Activated naive CD4-positive, alpha-beta T cell (primary cell): ENCODE results near the gene GPATCH4.
"Not testable (repeated sequence)": the region's sequence is repeated elsewhere in the genome, so short reads cannot be mapped to it uniquely, and the experiment has no call there.

Experiments used
- DNase-seq, 4 experiments: peaks; one replicate each; lab custom pipeline; 2025; lab: John Stamatoyannopoulos, UW

GPATCH4 gene

GRCh38 chr1:156596426-156596825 lies 4.9 kb downstream of the GPATCH4 start:
- DNase-seq = no peak

- no peak for DNase-seq
Observed at GRCh38 chr1:156595016-156595415, 6.3 kb downstream of the GPATCH4 start.

- no peak for DNase-seq
Observed at GRCh38 chr1:156594190-156594589, 7.1 kb downstream of the GPATCH4 start.

GRCh38 chr1:156593661-156593989 lies 7.7 kb downstream of the GPATCH4 start:
- DNase-seq = no peak

GRCh38 chr1:156592910-156593660 lies 8.2 kb downstream of the GPATCH4 start:
- DNase-seq = no peak

GRCh38 chr1:156592158-156592909 lies 8.9 kb downstream of the GPATCH4 start:
- no peak for DNase-seq

- peak in 3 of 4 experiments; percentile 40 to 66 (median 42) for DNase-seq
Observed at GRCh38 chr1:156591432-156592157, 9.7 kb downstream of the GPATCH4 start, which contains the start of gene NAXE. Gene NAXE, plus strand, starts transcription at chr1:156591776. Its CDS starts 29 bp downstream, at chr1:156591805.

- no peak for DNase-seq
Observed at GRCh38 chr1:156591181-156591431, 10.2 kb downstream of the GPATCH4 start.

- DNase-seq = no peak
Observed at GRCh38 chr1:156590326-156591180, 10.7 kb downstream of the GPATCH4 start.

- no peak for DNase-seq
Observed at GRCh38 chr1:156589546-156589945, 11.7 kb downstream of the GPATCH4 start.

GRCh38 chr1:156587927-156588326 lies 13.4 kb downstream of the GPATCH4 start:
- not testable (repeated sequence) for DNase-seq

GRCh38 chr1:156586892-156587477 lies 14.3 kb downstream of the GPATCH4 start:
- no peak for DNase-seq

- DNase-seq = no peak
Observed at GRCh38 chr1:156586323-156586722, 15.0 kb downstream of the GPATCH4 start.

- DNase-seq = no peak
Observed at GRCh38 chr1:156584813-156585212, 16.5 kb downstream of the GPATCH4 start.

- peak; percentile 29 to 55 (median 38) for DNase-seq
Observed at GRCh38 chr1:156583821-156584622, 17.3 kb downstream of the GPATCH4 start.

- peak in 1 of 4 experiments; percentile 21 for DNase-seq
Observed at GRCh38 chr1:156582388-156583017, 18.8 kb downstream of the GPATCH4 start.

GRCh38 chr1:156581661-156582387 lies 19.5 kb downstream of the GPATCH4 start:
- DNase-seq = peak in 1 of 4 experiments; percentile 33

GRCh38 chr1:156579472-156579871 lies 21.8 kb downstream of the GPATCH4 start, which contains the start of gene TTC24:
Gene TTC24, plus strand, starts transcription at chr1:156579723. Its CDS starts 1,642 bp downstream, at chr1:156581365.
- DNase-seq = no peak

GRCh38 chr1:156578055-156578454 lies 23.2 kb downstream of the GPATCH4 start:
- no peak for DNase-seq
